AG09319 (cell line): ENCODE data around the gene CDC25B.

Experiments
- DNase-seq: peaks from one replicate; pipeline ENCODE4 v3.0.0-alpha.2; 2010; ENCODE audit warnings: low read depth; ENCODE audit errors: extremely low read depth
- CTCF ChIP-seq: IDR thresholded peaks from 2 replicates; pipeline ENCODE4 v1.5.1; 2011; ENCODE audit warnings: low read depth, mild to moderate bottlenecking, inconsistent platforms, low read length, moderate library complexity

CDC25B gene

GRCh38 chr20:3783511-3784195 is 12.5 kb upstream of the CDC25B start:
- DNase-seq = no peak
- TF ChIP-seq CTCF = no peak

DNA sequence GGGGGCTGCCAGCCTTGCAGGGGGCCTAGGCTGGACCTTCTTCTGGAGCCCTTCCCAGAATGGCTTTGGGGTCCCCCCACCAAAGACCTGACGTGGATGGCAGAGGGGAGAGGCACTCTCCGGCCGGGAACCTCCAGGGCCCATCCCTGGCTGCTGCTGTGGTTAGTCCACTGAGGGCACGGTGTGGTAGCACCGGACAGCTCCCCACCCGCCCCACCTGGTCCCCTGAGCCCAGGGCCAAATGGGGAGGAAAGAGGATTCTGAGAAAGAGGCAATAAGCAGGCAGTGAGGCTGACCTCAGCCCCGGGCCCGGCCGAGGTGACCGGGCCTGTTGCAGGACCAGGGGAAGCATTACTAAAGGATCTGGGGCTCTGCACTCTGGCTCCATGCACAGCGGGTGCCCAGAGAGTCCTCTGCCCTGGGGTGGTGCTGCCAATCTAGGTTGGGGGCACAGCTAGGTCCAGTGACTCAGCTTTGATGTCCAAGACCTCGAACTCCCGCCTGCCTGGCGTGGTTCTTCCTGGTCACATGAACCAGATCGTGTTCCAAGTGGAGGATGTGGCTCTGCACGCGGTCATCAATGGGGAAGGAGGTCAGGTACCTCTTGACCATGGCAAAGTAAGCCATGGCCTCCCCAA is 11.8 kb upstream of the CDC25B start:
- no peak for TF ChIP-seq CTCF
- DNase-seq = no peak

- no peak for DNase-seq
- TF ChIP-seq CTCF = no peak
These were observed 11.3 kb upstream of the CDC25B start for GRCh38 chr20:3784863-3785239.

GRCh38 chr20:3785240-3786125 is 10.6 kb upstream of the CDC25B start:
- TF ChIP-seq CTCF = no peak
- no peak for DNase-seq

- TF ChIP-seq CTCF = no peak
- no peak for DNase-seq
These were observed 10.0 kb upstream of the CDC25B start for GRCh38 chr20:3786126-3786484.

- DNase-seq = no peak
- TF ChIP-seq CTCF = peak; percentile 35
These were observed 9.3 kb upstream of the CDC25B start, which contains the start of gene CENPB for GRCh38 chr20:3786665-3787323. Gene CENPB, minus strand, starts transcription at chr20:3786740. Its CDS starts 257 bp downstream, at chr20:3786483.
